Lung (tissue), 12 donors: ENCODE measurements around the gene HCN2. TPM values are rescaled to one million over a fixed set of nuclear protein-coding genes. Genes with fewer than 3 reads are reported as not detected.

Experiments used
- ATAC-seq: fragments of 200-7000 bp; cut with Tn5 transposase; one replicate; pipeline ENCODE4 v1.9.1; 2020; ENCODE audit warnings: moderate number of reproducible peaks; ENCODE audit not compliant: insufficient read depth, low FRiP score
- DNase-seq, 3 donors: peaks; one replicate each; pipeline ENCODE4 v3.0.0-alpha.2; 2013 to 2017
- H3K27ac ChIP-seq, 2 donors: one replicate each; pipeline ENCODE4 v1.5.1; 2013; ENCODE audit warnings: mild to moderate bottlenecking in 2 of 2, moderate library complexity in 2 of 2, control low read depth in 1 of 2, inconsistent platforms in 1 of 2, low read depth in 1 of 2, low read length in 1 of 2
- H3K27me3 ChIP-seq, 3 donors: one replicate each; pipeline ENCODE4 v1.5.1; 2013; ENCODE audit warnings: low read length in 2 of 3; ENCODE audit not compliant: control insufficient read depth in 3 of 3, insufficient read depth in 3 of 3
- H3K36me3 ChIP-seq, 4 donors: one replicate each; pipeline ENCODE4 v1.5.1; 2013; ENCODE audit warnings: low read length in 4 of 4, mild to moderate bottlenecking in 1 of 4, moderate library complexity in 1 of 4; ENCODE audit not compliant: control insufficient read depth in 4 of 4, insufficient read depth in 4 of 4
- H3K4me1 ChIP-seq, 5 donors: one replicate each; pipeline ENCODE4 v1.5.1; 2013; ENCODE audit warnings: low read length in 5 of 5, mild to moderate bottlenecking in 2 of 5, moderate library complexity in 1 of 5; ENCODE audit not compliant: control insufficient read depth in 5 of 5, insufficient read depth in 5 of 5
- H3K4me3 ChIP-seq: one replicate; pipeline ENCODE4 v1.5.1; 2013; ENCODE audit warnings: mild to moderate bottlenecking, control low read depth, moderate library complexity
- H3K9ac ChIP-seq, 2 donors: one replicate each; pipeline ENCODE4 v1.5.1; 2013; ENCODE audit warnings: low read length in 2 of 2, control low read depth in 1 of 2; ENCODE audit not compliant: insufficient read depth in 1 of 2
- H3K9me3 ChIP-seq, 4 donors: one replicate each; pipeline ENCODE4 v1.5.1; 2013; ENCODE audit warnings: low read length in 3 of 4, mild to moderate bottlenecking in 1 of 4, moderate library complexity in 1 of 4; ENCODE audit not compliant: control insufficient read depth in 4 of 4, insufficient read depth in 3 of 4
- CTCF ChIP-seq: IDR thresholded peaks from 2 replicates; pipeline ENCODE4 v1.5.1; 2012; ENCODE audit warnings: mild to moderate bottlenecking; ENCODE audit errors: control extremely low read depth, extremely low read depth
- WGBS, 2 donors: extraction: QIAGEN DNeasy Blood & Tissue Kit; methylation state at CpG; one replicate each; pipeline ENCODE4 v1.1.7; 2013; 5-methylcytosine and 5-hydroxymethylcytosine counted together
- polyA plus RNA-seq, 2 donors: library from polyadenylated mRNA; stranded (reverse); fragments of 200-250 nt; gene quantifications; one replicate each; pipeline ENCODE4 v1.2.1, GENCODE V29; 2013
- total RNA-seq, 2 donors: library from RNA; depleted of rRNA in 1 of 2; stranded (reverse); fragments of >200 nt in 1 of 2; gene quantifications; one replicate each; pipeline ENCODE4 v1.2.1, GENCODE V29; 2014 to 2021
- donor health status: control.
- donor health status: control.
- donor health status: Bipolar disorder and iron deficiency.
- donor health status: healthy.
- donor health status: DM: yes; HTN: yes; CAD: no.

Gene HCN2
- total and polyA plus RNA-seq, 4 donors, result 0.04 to 0.37 (median 0.16) TPM

GRCh38 chr19:591099-591958 lies 1.6 kb downstream of the HCN2 start:
- no peak for TF ChIP-seq CTCF
- ATAC-seq (no peak), DNase-seq (peak; percentile 37 to 50 (median 44))
- Histone ChIP-seq H3K4me3 (no peak overlapping the region), H3K27ac (no peak overlapping the region), H3K4me1 (peaks cover 0 to 15% (median 0%) of the 10 kb centered on the region in 5 donors), H3K9me3 (peaks cover 0 to 5% (median 0%) of the 10 kb centered on the region in 4 donors), H3K36me3 (no peaks in the 10 kb centered on the region), H3K27me3 (peaks cover 7 to 27% (median 23%) of the 10 kb centered on the region in 3 donors), H3K9ac (no peak overlapping the region)
- 33 to 43% methylated on average over 61 to 75 of the region's 75 CpGs for WGBS, 2 donors

GRCh38 chr19:592101-592500 lies 2.4 kb downstream of the HCN2 start:
- no peak overlapping the region for H3K27ac ChIP-seq
- peaks cover 7 to 27% (median 23%) of the 10 kb centered on the region in 3 donors for H3K27me3 ChIP-seq
- H3K4me1 ChIP-seq, result peaks cover 0 to 15% (median 0%) of the 10 kb centered on the region in 5 donors
- H3K4me3 ChIP-seq, result no peak overlapping the region
- DNase-seq, result no peak
- 75 to 79% methylated on average over 18 to 19 of the region's 19 CpGs for WGBS, 2 donors
- H3K9ac ChIP-seq, result no peak overlapping the region
- H3K36me3 ChIP-seq, result no peaks in the 10 kb centered on the region
- H3K9me3 ChIP-seq, result peaks cover 0 to 5% (median 0%) of the 10 kb centered on the region in 4 donors
- no peak for ATAC-seq
- TF ChIP-seq CTCF, result no peak

GRCh38 chr19:593055-593454 lies 3.4 kb downstream of the HCN2 start:
- Histone ChIP-seq H3K36me3 (no peaks in the 10 kb centered on the region), H3K4me1 (peaks cover 0 to 14% (median 0%) of the 10 kb centered on the region in 5 donors), H3K4me3 (no peak overlapping the region), H3K27me3 (peaks cover 7 to 27% (median 23%) of the 10 kb centered on the region in 3 donors), H3K27ac (no peak overlapping the region), H3K9me3 (peaks cover 0 to 5% (median 0%) of the 10 kb centered on the region in 4 donors), H3K9ac (no peak overlapping the region)
- DNase-seq, result no peak
- 82 to 83% methylated on average over 18 of the region's 18 CpGs for WGBS, 2 donors
- no peak for TF ChIP-seq CTCF
- no peak for ATAC-seq
